Embryonic facial prominence (tissue), 1 donor: ENCODE measurements around the gene ERCC8.
"Not testable (repeated sequence)": the region's sequence is repeated elsewhere in the genome, so short reads cannot be mapped to it uniquely, and the experiment has no call there.

Experiments
- DNase-seq: peaks from one replicate; pipeline ENCODE4 v3.0.0-alpha.2; 2016; ENCODE audit errors: extremely low spot score

ERCC8 gene, protein sequence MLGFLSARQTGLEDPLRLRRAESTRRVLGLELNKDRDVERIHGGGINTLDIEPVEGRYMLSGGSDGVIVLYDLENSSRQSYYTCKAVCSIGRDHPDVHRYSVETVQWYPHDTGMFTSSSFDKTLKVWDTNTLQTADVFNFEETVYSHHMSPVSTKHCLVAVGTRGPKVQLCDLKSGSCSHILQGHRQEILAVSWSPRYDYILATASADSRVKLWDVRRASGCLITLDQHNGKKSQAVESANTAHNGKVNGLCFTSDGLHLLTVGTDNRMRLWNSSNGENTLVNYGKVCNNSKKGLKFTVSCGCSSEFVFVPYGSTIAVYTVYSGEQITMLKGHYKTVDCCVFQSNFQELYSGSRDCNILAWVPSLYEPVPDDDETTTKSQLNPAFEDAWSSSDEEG

DNA sequence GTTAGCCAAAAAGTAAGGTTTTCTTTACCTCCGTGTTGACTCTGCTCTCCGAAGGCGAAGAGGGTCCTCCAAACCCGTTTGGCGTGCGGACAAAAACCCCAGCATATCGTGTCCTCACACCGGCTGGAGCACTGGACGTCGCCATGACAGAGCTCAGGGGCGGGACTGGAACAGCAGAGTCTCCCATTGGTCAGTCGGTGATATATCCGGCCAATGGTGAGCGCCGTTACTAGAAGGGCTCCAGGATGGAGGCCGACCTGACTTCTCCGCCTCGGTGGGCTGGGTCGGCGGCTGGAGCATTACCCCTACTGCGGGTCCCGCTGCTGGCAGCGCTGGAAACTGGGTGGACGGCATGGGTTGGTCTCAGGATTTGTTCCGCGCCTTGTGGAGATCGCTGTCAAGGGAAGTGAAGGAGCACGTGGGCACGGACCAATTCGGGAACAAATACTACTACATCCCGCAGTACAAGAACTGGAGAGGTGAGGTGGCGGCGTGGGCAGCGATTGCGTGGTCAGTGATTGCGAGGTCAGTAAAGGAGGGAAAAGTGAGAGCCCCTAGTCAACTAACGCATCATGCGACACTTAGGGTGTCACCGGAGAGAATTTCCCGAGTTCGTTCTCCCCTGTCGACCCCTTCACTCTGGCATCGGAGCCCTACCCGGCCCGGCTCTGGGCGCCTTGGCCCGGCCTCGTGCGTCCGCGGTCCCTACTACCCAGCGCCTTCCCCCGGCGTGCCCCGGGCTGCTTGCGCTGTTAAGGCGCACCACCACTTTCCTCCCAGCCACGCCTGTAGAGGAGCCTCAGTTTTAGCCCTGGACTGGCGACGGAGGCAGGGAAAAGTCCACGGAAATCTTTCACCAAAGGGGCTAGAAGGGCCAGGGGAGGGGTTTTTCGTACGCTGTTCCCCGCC is at the start of gene ERCC8, which contains the start of gene NDUFAF2:
ERCC8 (minus strand) TSS at position 167 of the 909 bp plus-strand sequence; CDS start at position 105, 62 bp downstream.
NDUFAF2 (plus strand) TSS at position 302 of the 909 bp plus-strand sequence; CDS start at position 353, 51 bp downstream.
- DNase-seq: peak; percentile 86

GRCh38 chr5:60993875-60994571 is 49.2 kb upstream of the ERCC8 start:
- no peak for DNase-seq

- DNase-seq: no peak
These were observed 48.6 kb upstream of the ERCC8 start for GRCh38 chr5:60993425-60993824.

DNA sequence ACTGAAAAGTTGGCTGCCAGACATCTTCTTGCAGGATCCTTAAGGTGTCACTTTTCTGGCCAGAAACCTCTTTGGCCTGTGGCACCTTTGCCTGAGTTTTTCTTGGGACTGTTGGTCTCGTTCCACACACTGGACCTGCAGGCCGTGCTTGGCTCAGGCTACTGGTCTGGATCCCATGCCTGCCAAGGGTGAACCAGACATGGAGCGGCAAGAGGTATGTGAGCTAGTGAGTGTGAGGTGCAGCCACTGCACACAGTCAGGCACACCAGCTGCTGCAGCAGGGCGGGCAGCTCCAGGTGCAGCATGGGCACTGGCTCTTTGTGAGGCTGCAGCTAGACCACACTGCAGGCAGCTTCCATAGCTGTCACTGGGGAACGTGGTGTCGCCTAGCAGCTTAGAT is 48.0 kb upstream of the ERCC8 start:
- no peak for DNase-seq

DNA sequence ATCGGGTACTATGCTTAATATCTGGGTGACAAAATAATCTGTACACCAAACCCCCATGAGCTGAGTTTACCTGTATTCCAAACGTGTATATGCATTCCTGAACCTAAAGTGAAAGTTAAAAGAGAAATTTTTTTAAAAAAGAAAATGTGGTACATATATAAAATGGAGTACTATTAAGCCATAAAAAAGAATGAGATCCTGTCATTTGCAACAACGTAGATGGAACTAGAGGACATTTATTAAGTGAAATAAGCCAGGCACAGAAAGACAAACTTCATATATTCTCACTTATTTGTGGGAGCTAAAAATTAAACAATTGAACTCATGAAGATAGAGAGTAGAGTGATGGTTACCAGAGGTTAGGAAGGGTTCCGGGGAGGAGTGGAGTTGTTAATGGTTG is 44.9 kb upstream of the ERCC8 start:
- DNase-seq: no peak

DNA sequence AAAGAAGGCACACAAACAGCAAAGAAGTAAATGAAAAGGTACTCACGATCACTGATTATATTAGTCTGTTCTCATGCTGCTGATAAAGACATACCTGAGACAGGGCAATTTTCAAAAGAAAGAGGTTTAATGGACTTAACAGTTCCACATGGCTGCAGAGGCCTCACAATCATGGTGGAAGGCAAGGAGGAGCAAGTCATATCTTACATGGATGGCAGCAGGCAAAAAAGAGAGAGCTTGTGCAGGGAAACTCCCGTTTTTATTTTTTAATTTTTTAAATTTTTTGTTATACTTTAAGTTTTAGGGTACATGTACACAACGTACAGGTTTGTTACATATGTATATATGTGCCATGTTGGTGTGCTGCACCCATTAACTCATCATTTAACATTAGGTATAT is 37.3 kb upstream of the ERCC8 start:
- not testable (repeated sequence) for DNase-seq

GRCh38 chr5:60980511-60980910 is 35.6 kb upstream of the ERCC8 start:
- DNase-seq: no peak

- DNase-seq: no peak
These were observed 34.1 kb upstream of the ERCC8 start for GRCh38 chr5:60978968-60979367.

GRCh38 chr5:60977956-60978737 is 33.3 kb upstream of the ERCC8 start:
- DNase-seq: no peak

- no peak for DNase-seq
These were observed 27.4 kb upstream of the ERCC8 start for GRCh38 chr5:60972231-60972630.

DNA sequence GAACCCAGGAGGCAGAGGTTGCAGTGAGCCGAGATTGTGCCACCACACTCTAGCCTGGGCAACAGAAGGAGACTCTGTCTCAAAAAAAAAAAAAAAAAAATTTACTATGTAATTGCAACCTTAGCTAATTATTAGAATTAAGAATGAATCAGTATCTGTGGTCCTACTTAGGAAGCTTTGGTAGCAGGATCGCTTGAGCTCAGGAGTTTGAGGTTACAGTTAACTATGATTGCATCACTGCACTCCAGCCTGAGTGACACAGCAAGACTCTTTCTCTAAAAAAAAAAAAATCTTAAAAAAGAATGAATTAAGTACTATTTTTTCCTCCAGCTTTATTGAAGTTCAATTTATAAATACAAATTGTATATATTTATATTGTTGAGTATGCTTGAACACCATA is 16.8 kb upstream of the ERCC8 start:
- DNase-seq: no peak

DNA sequence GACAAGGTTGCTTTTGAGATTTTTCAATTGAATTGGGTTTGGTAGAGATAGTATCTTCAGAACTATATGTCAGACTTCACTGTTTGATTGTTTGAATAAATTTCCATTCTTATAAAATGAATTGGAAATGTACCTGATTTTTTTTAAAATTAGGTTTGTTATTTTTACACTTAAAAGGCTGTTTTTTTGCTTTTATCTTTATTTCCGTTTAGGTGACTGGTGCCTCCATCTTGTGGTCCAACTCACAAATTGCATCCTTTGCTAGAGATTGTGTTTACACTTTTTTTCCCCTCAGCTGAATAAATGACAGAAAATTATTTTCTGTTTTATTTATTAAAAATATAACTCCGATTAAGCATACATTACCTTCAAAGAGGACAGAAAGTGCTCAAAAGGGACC is 15.7 kb upstream of the ERCC8 start:
- no peak for DNase-seq

DNA sequence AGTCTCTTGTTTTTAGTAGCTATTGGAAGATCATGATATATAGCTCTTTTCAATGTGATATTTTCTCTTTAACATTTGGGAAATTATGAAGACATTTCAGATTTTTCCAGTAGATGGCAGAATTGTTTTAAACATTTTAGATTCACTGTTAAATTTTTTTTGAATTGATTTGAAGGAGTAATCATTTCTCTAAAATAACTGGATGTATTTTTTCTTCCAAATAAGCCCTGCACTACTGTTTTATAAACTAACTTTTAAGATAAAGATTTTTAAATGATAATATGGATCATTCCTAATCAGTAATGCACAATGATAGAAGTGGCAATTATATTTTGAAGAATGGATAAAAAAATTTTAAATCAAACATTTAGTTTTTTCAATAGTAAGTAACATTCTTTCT is 14.3 kb upstream of the ERCC8 start:
- DNase-seq: peak; percentile 40

- no peak for DNase-seq
These were observed 13.8 kb upstream of the ERCC8 start for GRCh38 chr5:60958712-60959111.

DNA sequence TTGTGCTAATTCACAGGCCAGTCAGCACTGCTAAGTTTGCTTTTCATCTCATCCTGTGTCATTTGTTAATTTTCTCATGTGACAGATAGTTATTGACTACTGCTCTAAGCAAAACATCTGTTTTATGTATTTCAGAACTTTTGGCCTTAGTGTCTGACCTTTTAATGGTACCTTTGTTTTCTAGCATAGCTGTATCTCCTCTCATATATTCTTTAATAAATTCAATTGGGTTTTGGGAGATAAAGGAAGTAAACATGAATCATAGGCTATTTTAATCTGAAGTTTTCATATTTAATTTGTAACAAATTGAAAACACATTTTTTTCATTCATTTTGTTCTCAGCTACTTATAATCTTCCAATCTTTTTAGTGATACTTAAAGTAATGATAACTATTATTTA is 13.2 kb upstream of the ERCC8 start:
- DNase-seq: no peak

DNA sequence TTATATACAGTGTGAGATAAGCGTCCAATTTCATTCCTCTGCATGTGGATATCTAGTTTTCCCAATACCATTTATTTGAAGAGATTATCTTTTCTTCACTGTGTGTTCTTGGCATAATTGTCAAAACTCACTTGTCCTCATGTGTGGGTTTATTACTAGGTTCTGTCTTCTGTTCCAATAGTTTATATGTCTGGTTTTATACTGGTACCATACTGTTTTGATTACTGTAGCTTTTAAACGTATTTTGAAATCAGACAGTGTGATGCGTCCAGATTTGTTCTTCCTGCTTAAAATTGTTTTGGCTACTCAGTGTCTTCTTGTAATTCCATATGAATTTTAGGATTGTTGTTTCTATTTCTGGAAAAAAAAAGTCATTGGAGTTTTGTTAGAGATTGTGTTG is 10.4 kb upstream of the ERCC8 start:
- DNase-seq: no peak

GRCh38 chr5:60948738-60949137 is 3.9 kb upstream of the ERCC8 start:
- DNase-seq: no peak

GRCh38 chr5:60945813-60946187 is 930 bp upstream of the ERCC8 start:
- peak; percentile 34 for DNase-seq

GRCh38 chr5:60943624-60944023 is 1.2 kb downstream of the ERCC8 start:
- DNase-seq: no peak

- no peak for DNase-seq
These were observed 15.8 kb downstream of the ERCC8 start for GRCh38 chr5:60929024-60929423.

DNA sequence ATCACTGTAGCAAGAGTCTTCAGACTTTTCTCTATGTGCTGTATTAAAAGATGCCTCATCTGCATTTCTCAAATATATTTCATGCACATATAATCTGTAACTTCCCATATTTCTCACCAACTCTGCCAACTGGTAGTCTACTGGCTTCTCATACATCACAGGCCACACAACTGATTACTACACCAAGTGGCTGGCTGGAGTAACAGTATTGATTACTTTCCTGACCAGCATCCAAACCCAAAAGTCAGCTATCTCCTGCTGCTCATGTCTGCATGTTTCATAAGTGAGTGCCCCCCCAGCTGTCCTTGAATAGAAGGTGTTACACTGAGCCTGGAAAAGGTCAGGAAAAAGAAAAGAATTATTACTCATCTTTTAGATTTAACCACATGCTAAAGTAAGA is 17.4 kb downstream of the ERCC8 start:
- no peak for DNase-seq
